ENCODE measurements around the gene SPN. TPM values are rescaled to one million over a fixed set of nuclear protein-coding genes. Genes with fewer than 3 reads are reported as not detected.
A peak's percentile ranks its signal among the peaks of the same experiment; 100 is the strongest.

SPN gene
- total and polyA plus RNA-seq, 9 of the 15 experiments (the other 6 are each of a cell fraction or from before 2014, with no cell fraction given) = 24.3 to 225 (median 79.4) TPM

GRCh38 chr16:29662000-29662728 lies 883 bp upstream of the SPN start:
- intact Hi-C loops (cut with micrococcal nuclease) = loop anchor here (2.0 to 5.0 kb wide), 2 partner anchors 17 to 35 kb away; no protein-coding TSS in a partner anchor
- POLR2A ChIA-PET = interaction anchor here (0.6 to 2.6 kb wide), 3 partner anchors 12 to 139 kb away, joined by 4 to 12 read pairs (median 5); no protein-coding TSS in a partner anchor
- DNase-seq (ENCODE audit: extremely low read depth in 1 of 4, low spot score in 3 of 4) = no peak

More at GRCh38 chr16:29662000-29662728, 883 bp upstream of the SPN start:
- BruUV-seq (replicated peaks) = no TSS peak
- Histone ChIP-seq H3K9me1 (ENCODE audit: control insufficient read depth, insufficient read depth, low read length) (no peaks in the 10 kb centered on the region), H3K27me3 (ENCODE audit: control insufficient read depth in 2 of 2, insufficient read depth in 2 of 2, low read length in 2 of 2) (no peaks in the 10 kb centered on the region), H2AFZ (ENCODE audit: low read depth, low read length) (peak overlapping the region; percentile 49), H3K36me3 (ENCODE audit: control insufficient read depth, insufficient read depth, low read length) (peaks cover 36% of the 10 kb centered on the region), H3K4me2 (ENCODE audit: insufficient read depth, low read length) (peak overlapping the region; percentile 92), H3K9ac (ENCODE audit: insufficient read depth in 1 of 2, low read depth in 2 of 2, low read length in 2 of 2) (peak overlapping the region; percentile 70 to 90), H3K9me3 (replicated peaks; ENCODE audit: control insufficient read depth, insufficient read depth, low read depth, low read length) (no peaks in the 10 kb centered on the region), H3K4me3 (peak overlapping the region; percentile 60), H3K27ac (ENCODE audit: extremely low read depth, low read depth, low read length) (peak overlapping the region; percentile 81), H3K79me2 (ENCODE audit: control insufficient read depth, insufficient read depth, low read length) (peaks cover 62% of the 10 kb centered on the region), H3K4me1 (replicated peaks in 1 of 2; ENCODE audit: control insufficient read depth in 2 of 2, insufficient read depth in 2 of 2, low read length in 2 of 2) (peaks cover 39 to 63% of the 10 kb centered on the region in 2 experiments), H4K20me1 (replicated peaks; ENCODE audit: control insufficient read depth, insufficient read depth, low read length) (0 out of 2 replicates have a peak, but pooled peaks cover 3% of the 10 kb centered on the region)
- CTCF ChIA-PET (ENCODE audit: low intra/inter-chr PET ratio) = no interaction called here
- ATAC-seq (no peak), FAIRE-seq (no peak)
- WGBS (ENCODE audit: insufficient coverage, low coverage, missing lambda C conversion rate) = 13% methylated on average over 17 of the region's 17 CpGs
- TF ChIP-seq ETV6 (IDR thresholded peaks at IDR 0.05; ENCODE audit: borderline replicate concordance in 1 of 2, low read depth in 2 of 2, low read length in 1 of 2) (no peak), ETV6 (CRISPR knock-in tag; IDR thresholded peaks at IDR 0.05; ENCODE audit: borderline replicate concordance) (no peak), ZFP1 (CRISPR knock-in tag; IDR thresholded peaks at IDR 0.05) (no peak), GATAD2A (IDR thresholded peaks at IDR 0.05) (no peak), NRF1 (conservative IDR thresholded peaks at IDR 0.05 in 1 of 2, IDR thresholded peaks at IDR 0.05 in 1 of 2) (no peak), PYGO2 (tag; IDR thresholded peaks at IDR 0.05) (no peak), ZNF384 (IDR thresholded peaks at IDR 0.05; ENCODE audit: low read depth, low read length) (peak; percentile 34; the same call in 1 of the 2 replicates), ADNP (tag; IDR thresholded peaks at IDR 0.05) (peak; percentile 77), TBP (optimal IDR thresholded peaks at IDR 0.05; ENCODE audit: low read depth, low read length) (no peak), RBM39 (optimal IDR thresholded peaks at IDR 0.05; ENCODE audit: low read depth, low read length) (no peak), TEAD1 (CRISPR knock-in tag; IDR thresholded peaks at IDR 0.05) (no peak), MCM5 (IDR thresholded peaks at IDR 0.05; ENCODE audit: low read depth) (no peak), FOXJ2 (tag; IDR thresholded peaks at IDR 0.05) (0 out of 2 replicates have a peak, but pooled peaks have one; percentile 21), ZBTB11 (CRISPR knock-in tag; IDR thresholded peaks at IDR 0.05) (no peak), PCBP1 (IDR thresholded peaks at IDR 0.05; ENCODE audit: low read depth, low read length, poor library complexity, severe bottlenecking) (no peak), ZNF133 (CRISPR knock-in tag; IDR thresholded peaks at IDR 0.05) (no peak), NFRKB (IDR thresholded peaks at IDR 0.05; ENCODE audit: low read depth) (0 out of 2 replicates have a peak, but pooled peaks have one; percentile 24), ELF1 (tag; IDR thresholded peaks at IDR 0.05) (0 out of 2 replicates have a peak, but pooled peaks have one; percentile 18), MEF2A (IDR thresholded peaks at IDR 0.05; ENCODE audit: control insufficient read depth, low read depth, low read length) (no peak), KDM1A (IDR thresholded peaks at IDR 0.05) (0 out of 4 replicates have a peak, but pooled peaks of 1 of the 2 experiments have one; percentile 17), ZNF561 (CRISPR knock-in tag; conservative IDR thresholded peaks at IDR 0.05) (no peak)
- in situ Hi-C loops (cut with MboI) = no loop called here
